ENCODE results near the gene SPAG16.
"Not testable (repeated sequence)": the region's sequence is repeated elsewhere in the genome, so short reads cannot be mapped to it uniquely, and the experiment has no call there.

Gene SPAG16

GRCh38 chr2:213688133-213688532, 403.9 kb downstream of the SPAG16 start:
- DNase-seq (ENCODE audit: extremely low read depth in 1 of 2, low read depth in 1 of 2) = no peak

DNA sequence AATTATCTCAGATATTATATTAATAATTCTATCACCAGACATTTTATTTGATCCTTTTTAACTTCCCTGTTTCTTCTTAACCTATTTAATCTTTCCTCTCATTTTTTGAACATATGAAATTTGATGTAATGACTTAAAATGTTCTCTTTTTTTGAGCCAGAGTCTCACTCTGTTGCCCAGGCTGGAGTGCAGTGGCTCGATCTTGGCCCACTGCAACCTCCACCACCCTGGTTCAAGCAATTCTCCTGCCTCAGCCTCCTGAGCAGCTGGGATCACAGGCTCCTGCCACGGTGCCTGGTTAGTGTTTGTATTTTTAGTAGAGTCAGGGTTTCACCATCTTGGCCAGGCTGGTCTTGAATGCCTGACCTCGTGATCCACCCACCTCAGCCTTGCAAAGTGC, 404.6 kb downstream of the SPAG16 start:
- not testable (repeated sequence) for DNase-seq (ENCODE audit: extremely low read depth in 1 of 2, low read depth in 1 of 2)

DNA sequence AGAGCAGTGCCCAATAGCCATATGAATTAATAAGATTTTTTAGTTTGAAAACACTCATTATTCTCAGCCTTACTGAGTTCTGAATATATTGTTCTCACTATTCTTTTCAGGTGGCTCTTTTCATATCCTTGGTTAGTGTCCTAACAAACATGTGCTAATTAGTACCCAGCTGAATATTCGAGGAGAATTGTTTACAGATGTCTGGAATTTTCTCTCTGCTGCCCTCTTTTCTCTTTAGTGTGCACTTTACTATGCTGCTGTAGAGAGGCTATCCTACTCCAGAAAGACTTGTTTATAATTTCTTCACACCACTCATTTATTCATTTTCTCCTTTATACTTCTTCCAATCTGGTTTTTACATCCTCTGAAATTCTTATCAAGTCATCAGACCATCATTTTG, 405.3 kb downstream of the SPAG16 start:
- no peak for DNase-seq (ENCODE audit: extremely low read depth in 1 of 2, low read depth in 1 of 2)

DNA sequence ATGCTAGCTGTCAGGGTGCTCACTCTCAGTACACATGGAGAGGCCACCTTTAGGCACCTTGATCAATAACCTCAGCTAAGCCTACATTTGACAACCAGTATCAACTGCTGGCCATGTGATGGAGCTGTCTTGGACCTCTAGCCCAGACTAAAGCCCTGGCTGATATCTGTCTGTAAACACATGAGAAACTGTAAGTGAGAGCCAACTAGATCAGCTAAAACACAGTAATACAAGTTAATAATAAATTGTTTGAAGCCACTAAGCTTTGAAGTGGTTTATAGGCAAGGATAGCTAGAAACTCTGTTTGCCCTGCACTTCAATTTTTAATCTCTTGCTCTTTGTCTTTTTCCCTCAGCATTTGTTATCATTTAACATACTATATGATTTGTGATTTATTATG, 407.1 kb downstream of the SPAG16 start:
- no peak for DNase-seq (ENCODE audit: extremely low read depth in 1 of 2, low read depth in 1 of 2)

- no peak for DNase-seq (ENCODE audit: extremely low read depth in 1 of 2, low read depth in 1 of 2)
These were observed 412.2 kb downstream of the SPAG16 start for GRCh38 chr2:213696442-213696841.

DNA sequence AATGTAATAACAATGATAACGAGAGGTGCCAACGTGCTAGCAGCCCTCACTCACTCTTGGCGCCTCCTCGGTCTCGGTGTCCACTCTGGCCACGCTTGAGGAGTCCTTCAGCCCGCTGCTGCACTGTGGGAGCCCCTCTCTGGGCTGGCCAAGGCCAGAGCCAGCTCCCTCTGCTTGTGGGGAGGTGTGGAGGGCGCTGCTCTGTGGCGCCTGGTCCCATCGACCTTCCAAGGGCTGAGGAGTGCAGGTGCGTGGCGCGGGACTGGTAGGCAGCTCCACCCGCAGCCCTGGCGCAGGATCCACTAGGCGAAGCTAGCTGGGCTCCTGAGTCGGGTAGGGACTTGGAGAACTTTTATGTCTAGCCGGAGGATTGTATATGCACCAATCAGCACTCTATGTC, 417.1 kb downstream of the SPAG16 start:
- DNase-seq (ENCODE audit: extremely low read depth in 1 of 2, low read depth in 1 of 2) = not testable (repeated sequence)

DNA sequence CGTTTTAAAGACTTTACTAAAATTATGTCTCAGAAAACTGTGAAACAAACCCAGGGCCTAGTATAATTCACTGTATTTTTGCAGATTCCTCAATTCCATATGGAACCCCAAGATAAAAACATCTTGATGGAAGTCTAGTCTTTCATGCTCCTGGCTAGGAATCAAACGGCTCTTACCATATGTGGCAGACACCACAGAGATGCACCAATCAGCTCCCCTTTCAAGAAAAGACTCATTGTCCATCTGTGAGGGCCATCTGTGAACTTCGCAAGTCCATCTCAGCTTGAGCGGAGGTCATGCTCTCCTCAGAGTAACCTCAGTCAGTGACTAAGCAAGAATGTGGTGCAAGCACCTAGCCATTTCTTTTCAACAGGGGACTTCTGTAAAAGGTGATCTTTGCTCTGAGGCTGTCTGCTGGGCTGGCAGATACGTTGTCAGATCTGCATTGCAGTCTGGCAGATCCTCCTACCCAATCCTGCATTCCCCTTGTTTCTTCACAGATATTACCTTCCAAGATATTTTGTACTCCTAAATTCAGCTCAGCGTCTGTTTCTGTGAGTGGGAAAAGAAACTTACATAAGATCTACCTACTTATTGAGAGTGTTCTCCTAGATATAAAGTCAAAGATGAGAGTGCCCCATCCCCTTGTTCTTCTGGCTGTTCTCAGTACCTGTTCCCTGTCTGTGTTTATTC, 419.3 kb downstream of the SPAG16 start:
- no peak for DNase-seq (ENCODE audit: extremely low read depth in 1 of 2, low read depth in 1 of 2)

DNA sequence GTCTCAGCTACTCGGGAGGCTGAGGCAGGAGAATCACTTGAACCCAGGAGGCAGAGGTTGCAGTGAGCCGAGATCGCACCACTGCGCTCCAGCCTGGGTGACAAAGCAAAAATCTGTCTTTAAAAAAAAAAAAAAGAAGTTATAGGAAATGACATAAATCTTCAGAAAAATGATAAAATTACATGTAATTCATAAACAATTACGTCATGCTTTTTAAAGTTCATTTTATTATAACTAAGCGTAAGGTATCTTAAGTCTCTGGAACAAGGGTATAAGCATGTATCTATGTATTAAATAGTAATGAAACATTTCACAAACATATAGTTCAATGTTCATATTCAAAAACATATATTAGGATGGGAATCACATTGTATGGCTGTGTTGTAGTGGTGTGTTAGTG, 425.9 kb downstream of the SPAG16 start:
- no peak for DNase-seq (ENCODE audit: extremely low read depth in 1 of 2, low read depth in 1 of 2)

DNA sequence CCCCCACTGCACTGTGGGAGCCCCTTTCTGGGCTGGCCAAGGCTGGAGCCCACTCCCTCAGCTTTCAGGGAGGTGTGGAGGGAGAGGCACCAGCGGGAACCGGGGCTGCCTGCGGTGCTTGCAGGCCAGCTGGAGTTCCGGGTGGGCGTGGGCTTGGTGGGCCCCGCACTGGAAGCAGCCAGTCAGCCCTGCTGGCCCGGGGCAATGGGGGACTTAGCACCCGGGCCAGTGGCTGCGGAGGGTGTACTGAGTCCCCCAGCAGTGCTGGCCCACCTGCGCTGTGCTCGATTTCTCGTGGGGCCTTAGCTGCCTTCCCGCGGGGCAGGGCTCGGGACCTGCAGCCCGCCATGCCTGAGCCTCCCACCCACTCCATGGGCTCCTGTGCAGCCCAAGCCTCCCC, 434.1 kb downstream of the SPAG16 start:
- DNase-seq (ENCODE audit: extremely low read depth in 1 of 2, low read depth in 1 of 2) = not testable (repeated sequence)

- no peak for DNase-seq (ENCODE audit: extremely low read depth in 1 of 2, low read depth in 1 of 2)
These were observed 438.3 kb downstream of the SPAG16 start for GRCh38 chr2:213722565-213722964.

GRCh38 chr2:213723041-213723560, 438.8 kb downstream of the SPAG16 start:
- no peak for DNase-seq (ENCODE audit: extremely low read depth in 1 of 2, low read depth in 1 of 2)

- no peak for DNase-seq (ENCODE audit: extremely low read depth in 1 of 2, low read depth in 1 of 2)
These were observed 439.4 kb downstream of the SPAG16 start for GRCh38 chr2:213723707-213724106.

GRCh38 chr2:213726101-213726500, 441.8 kb downstream of the SPAG16 start:
- DNase-seq (ENCODE audit: extremely low read depth in 1 of 2, low read depth in 1 of 2) = no peak

DNA sequence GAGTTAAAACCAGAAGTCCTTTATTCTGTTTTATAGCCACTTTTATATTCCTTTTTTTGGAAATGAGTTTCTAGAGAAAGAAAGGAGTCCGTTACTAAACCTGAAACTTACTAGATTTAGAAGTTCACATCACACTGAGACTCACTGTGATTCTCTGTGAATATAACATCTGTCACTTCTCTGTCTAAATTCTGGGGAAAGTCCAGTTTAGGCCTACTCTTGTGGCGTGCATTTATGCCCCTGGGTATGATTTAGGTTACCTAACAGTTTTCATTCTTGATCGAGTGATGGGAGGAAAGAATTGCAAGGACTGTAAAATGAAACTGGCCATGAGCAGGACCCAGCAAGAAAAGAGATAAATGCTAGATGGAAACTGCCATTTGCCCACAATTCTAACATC, 449.6 kb downstream of the SPAG16 start:
- DNase-seq (ENCODE audit: extremely low read depth in 1 of 2, low read depth in 1 of 2) = no peak

DNA sequence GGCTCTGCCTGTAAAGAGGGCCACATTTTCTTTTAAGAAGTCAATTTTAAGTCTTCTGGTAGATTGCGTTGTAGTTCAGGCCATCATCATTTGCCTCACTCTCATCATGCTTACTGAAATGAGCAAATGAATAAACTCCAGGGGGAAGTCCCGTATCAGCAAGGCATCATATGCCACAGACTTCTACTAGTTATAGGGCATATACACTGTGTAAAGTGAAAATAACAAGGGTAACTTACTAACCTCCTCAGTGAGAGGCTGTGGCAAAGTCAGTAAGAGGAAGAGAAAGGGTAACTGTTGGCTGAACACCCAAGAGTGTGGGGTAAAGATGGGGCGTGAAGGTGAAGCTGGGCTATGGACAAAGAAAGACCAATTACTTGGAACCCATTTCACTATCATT, 456.2 kb downstream of the SPAG16 start:
- DNase-seq (ENCODE audit: extremely low read depth in 1 of 2, low read depth in 1 of 2) = no peak

DNA sequence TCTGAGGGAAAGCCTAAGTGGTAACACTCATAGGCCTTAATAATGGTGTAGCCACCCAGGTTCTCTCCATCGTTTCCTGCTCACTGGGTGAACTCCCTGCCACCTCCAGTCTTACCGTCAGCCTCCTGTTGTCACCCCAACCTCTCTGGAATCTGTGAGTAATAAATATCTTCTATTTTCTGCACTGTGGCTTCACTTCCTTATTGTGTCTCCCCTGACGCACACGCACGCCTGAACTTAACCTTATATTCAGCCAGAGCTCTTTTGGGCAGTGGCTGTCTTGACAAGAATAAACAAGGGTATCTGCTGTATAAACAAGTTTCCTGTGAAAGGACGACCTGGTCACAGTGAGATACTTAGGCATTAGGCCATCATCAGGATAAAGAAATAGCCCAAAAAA, 467.2 kb downstream of the SPAG16 start:
- no peak for DNase-seq (ENCODE audit: extremely low read depth in 1 of 2, low read depth in 1 of 2)

DNA sequence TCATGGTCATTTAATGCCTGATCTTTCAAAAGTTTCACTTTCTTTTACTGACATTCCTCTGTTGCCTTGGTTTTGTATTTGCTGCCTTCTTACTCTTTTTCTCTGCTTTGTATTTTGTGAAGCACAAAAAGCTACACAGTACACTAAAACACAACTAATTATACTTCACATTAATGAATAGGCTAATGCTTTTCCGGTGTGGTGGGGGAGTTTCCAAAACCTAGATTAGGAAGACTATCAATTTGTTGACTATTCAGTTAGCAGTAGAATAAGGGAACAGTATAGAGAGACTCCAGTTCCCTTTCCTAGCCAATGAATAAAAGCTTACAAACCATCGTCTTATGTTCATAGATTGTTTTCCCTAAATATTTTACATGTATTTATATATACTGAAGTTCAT, 468.3 kb downstream of the SPAG16 start:
- no peak for DNase-seq (ENCODE audit: extremely low read depth in 1 of 2, low read depth in 1 of 2)

DNA sequence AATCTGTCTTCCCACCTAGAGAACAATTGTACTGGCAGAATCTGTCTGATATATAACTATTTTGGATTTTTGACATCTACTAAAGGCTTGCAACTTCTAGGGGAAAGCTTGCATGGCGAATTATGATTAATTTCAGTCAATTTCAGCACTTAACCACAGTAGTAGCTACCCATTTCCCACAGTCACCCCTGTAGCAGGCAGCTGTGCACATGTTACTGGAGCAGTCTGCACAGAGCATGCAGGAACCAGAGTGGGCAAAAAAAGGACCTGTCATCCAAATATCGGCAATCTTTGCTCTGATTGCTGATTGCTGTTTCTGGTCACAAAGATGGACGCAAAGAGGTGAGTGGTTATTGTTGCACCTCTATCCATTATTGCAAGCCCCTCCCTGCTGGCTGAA, 473.3 kb downstream of the SPAG16 start:
- no peak for DNase-seq (ENCODE audit: extremely low read depth in 1 of 2, low read depth in 1 of 2)

DNA sequence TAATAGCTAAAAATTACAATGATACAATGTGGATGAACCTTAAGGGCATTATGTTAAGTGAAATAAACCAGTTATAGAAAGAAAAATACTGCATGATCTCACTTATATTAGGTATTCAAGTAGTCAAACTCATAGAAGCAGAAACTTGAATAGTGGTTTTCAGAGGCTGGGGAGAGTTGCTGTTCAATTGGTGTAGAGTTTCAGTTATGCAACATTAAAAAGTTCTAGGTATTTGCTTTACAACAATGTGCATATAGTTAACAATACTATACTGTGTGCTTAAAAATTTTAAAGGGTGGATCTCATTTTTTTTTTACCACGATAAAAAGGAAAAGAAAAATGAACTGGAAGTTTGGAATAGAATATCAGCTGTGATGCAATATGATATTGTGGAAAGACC, 479.1 kb downstream of the SPAG16 start:
- DNase-seq (ENCODE audit: extremely low read depth in 1 of 2, low read depth in 1 of 2) = no peak

GRCh38 chr2:213763963-213764362, 479.7 kb downstream of the SPAG16 start:
- no peak for DNase-seq (ENCODE audit: extremely low read depth in 1 of 2, low read depth in 1 of 2)

DNA sequence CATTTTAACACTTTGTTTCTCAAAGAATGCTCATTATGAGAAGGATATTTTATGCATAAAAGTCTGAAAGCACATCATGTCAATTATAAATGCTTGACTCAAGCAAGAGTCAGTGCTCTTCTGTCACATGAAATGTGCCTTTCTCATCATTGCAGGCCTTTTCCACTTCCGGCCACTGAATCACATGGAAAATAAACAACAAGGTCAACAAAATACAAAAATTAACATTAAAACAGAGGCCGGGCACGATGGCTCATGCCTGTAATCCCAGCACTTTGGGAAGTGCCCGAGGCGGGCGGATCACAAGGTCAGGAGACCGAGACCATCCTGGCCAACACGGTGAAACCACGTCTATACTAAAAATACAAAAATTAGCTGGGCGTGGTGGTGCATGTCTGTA, 480.6 kb downstream of the SPAG16 start:
- DNase-seq (ENCODE audit: extremely low read depth in 1 of 2, low read depth in 1 of 2) = no peak

DNA sequence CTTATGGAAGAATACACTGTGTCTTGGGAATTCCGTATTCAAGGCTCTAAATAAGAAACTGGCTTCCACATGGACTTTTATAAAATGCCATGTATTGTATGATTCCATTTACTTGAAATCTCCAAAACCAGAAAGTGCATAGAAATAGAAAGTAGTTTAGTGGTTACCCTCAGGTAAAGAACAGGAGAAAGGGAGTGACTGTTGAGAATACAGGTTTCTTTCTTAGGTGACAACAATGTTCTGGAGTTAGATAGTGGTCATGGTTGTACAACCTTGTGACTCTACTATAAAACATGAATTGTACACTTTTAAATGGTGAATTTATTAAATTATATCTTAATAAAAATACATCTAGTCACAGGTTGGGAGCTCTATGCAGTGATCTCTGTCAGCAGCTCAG, 481.8 kb downstream of the SPAG16 start:
- no peak for DNase-seq (ENCODE audit: extremely low read depth in 1 of 2, low read depth in 1 of 2)

GRCh38 chr2:213766465-213766901, 482.2 kb downstream of the SPAG16 start:
- no peak for DNase-seq (ENCODE audit: extremely low read depth in 1 of 2, low read depth in 1 of 2)

Data from activated CD8-positive, alpha-beta memory T cell treated with anti-CD3 and anti-CD28 coated beads for 1 hour (primary cell).